ENCODE data around the gene OTOS. TPM values are rescaled to one million over a fixed set of nuclear protein-coding genes. Genes with fewer than 3 reads are reported as not detected.

OTOS gene
- polyA plus RNA-seq, 1 experiment: not detected

- CTCF ChIA-PET: interaction anchor here (8.2 kb wide), 1 partner anchor 87 kb away, joined by 175 read pairs; no protein-coding TSS in a partner anchor
Observed at GRCh38 chr2:240146141-240146561, 5.7 kb upstream of the OTOS start.

GRCh38 chr2:240145461-240145860 lies 5.0 kb upstream of the OTOS start:
- CTCF ChIA-PET: interaction anchor here (8.2 kb wide), 1 partner anchor 86 kb away, joined by 175 read pairs; no protein-coding TSS in a partner anchor
- no peak overlapping the region for H3K4me3 ChIP-seq (ENCODE audit: low read depth, low read length)

More at GRCh38 chr2:240146141-240146561, 5.7 kb upstream of the OTOS start:
- H3K4me3 ChIP-seq (ENCODE audit: low read depth, low read length): no peak overlapping the region
- peaks cover 3% of the 10 kb centered on the region; the same call in 1 of the 2 replicates for H3K27me3 ChIP-seq (ENCODE audit: control insufficient read depth, insufficient read depth, low read length)
- POLR2A ChIA-PET: interaction anchor here (0.6 kb wide), 1 partner anchor 73 kb away, joined by 3 read pairs; no protein-coding TSS in a partner anchor
- DNase-seq (ENCODE audit: low read depth): no peak
- no peak for TF ChIP-seq CTCF (IDR thresholded peaks at IDR 0.05; ENCODE audit: insufficient read depth, low read depth, low read length)
- H3K36me3 ChIP-seq (ENCODE audit: control insufficient read depth, insufficient read depth, low read length): no peaks in the 10 kb centered on the region

GRCh38 chr2:240144649-240145261 lies 4.3 kb upstream of the OTOS start:
- no peak for TF ChIP-seq CTCF (IDR thresholded peaks at IDR 0.05; ENCODE audit: insufficient read depth, low read depth, low read length)
- H3K4me3 ChIP-seq (ENCODE audit: low read depth, low read length): no peak overlapping the region
- ChIA-PET POLR2A (no interaction called here), CTCF (interaction anchor here (0.7 to 8.2 kb wide), 12 partner anchors 9 to 93 kb away, joined by 3 to 175 read pairs (median 8); partner anchors contain the start of gene OR6B3)
- H3K27me3 ChIP-seq (ENCODE audit: control insufficient read depth, insufficient read depth, low read length): peaks cover 3% of the 10 kb centered on the region
- no peaks in the 10 kb centered on the region for H3K36me3 ChIP-seq (ENCODE audit: control insufficient read depth, insufficient read depth, low read length)
- no peak for DNase-seq (ENCODE audit: low read depth)

More at GRCh38 chr2:240145461-240145860, 5.0 kb upstream of the OTOS start:
- no peak for TF ChIP-seq CTCF (IDR thresholded peaks at IDR 0.05; ENCODE audit: insufficient read depth, low read depth, low read length)
- no peak for DNase-seq (ENCODE audit: low read depth)
- POLR2A ChIA-PET: interaction anchor here (0.6 kb wide), 1 partner anchor 73 kb away, joined by 3 read pairs; no protein-coding TSS in a partner anchor
- Histone ChIP-seq H3K36me3 (ENCODE audit: control insufficient read depth, insufficient read depth, low read length) (no peaks in the 10 kb centered on the region), H3K27me3 (ENCODE audit: control insufficient read depth, insufficient read depth, low read length) (peaks cover 3% of the 10 kb centered on the region; the same call in 1 of the 2 replicates)

- ChIA-PET CTCF (interaction anchor here (0.6 to 8.2 kb wide), 27 partner anchors 9 to 1000 kb away, joined by 3 to 175 read pairs (median 4); partner anchors contain the start of gene OR6B3), POLR2A (no interaction called here)
- DNase-seq (ENCODE audit: low read depth): no peak
- peak; percentile 94 for TF ChIP-seq CTCF (IDR thresholded peaks at IDR 0.05; ENCODE audit: insufficient read depth, low read depth, low read length)
- peaks cover 3% of the 10 kb centered on the region for H3K27me3 ChIP-seq (ENCODE audit: control insufficient read depth, insufficient read depth, low read length)
- H3K4me3 ChIP-seq (ENCODE audit: low read depth, low read length): no peak overlapping the region
- no peaks in the 10 kb centered on the region for H3K36me3 ChIP-seq (ENCODE audit: control insufficient read depth, insufficient read depth, low read length)
Observed at GRCh38 chr2:240143801-240144648, 3.6 kb upstream of the OTOS start.

GRCh38 chr2:240143276-240143675 lies 2.8 kb upstream of the OTOS start:
- DNase-seq (ENCODE audit: low read depth): no peak
- CTCF ChIA-PET: interaction anchor here (0.6 to 8.2 kb wide), 28 partner anchors 8 to 999 kb away, joined by 3 to 175 read pairs (median 4); partner anchors contain the start of gene OR6B3
- peaks cover 3% of the 10 kb centered on the region for H3K27me3 ChIP-seq (ENCODE audit: control insufficient read depth, insufficient read depth, low read length)
- POLR2A ChIA-PET: no interaction called here
- H3K4me3 ChIP-seq (ENCODE audit: low read depth, low read length): no peak overlapping the region
- no peaks in the 10 kb centered on the region for H3K36me3 ChIP-seq (ENCODE audit: control insufficient read depth, insufficient read depth, low read length)
- no peak for TF ChIP-seq CTCF (IDR thresholded peaks at IDR 0.05; ENCODE audit: insufficient read depth, low read depth, low read length)
